ENCODE data around the gene PPIF. TPM values are rescaled to one million over a fixed set of nuclear protein-coding genes. Genes with fewer than 3 reads are reported as not detected.

Gene PPIF
- total RNA-seq, 1 experiment from 2014 or later: 80.9 TPM

GRCh38 chr10:79387974-79388850 lies 40.9 kb downstream of the PPIF start (continued):
- TF ChIP-seq PREB (CRISPR knock-in tag; IDR thresholded peaks at IDR 0.05; ENCODE audit: borderline replicate concordance): no peak
- TF ChIP-seq E2F5 (CRISPR knock-in tag; IDR thresholded peaks at IDR 0.05): no peak
- no peak for TF ChIP-seq STAT6 (CRISPR knock-in tag; conservative IDR thresholded peaks at IDR 0.05; ENCODE audit: low read depth)
- no peak for TF ChIP-seq NFE2L1 (CRISPR knock-in tag; IDR thresholded peaks at IDR 0.05)
- TF ChIP-seq GRHL2 (CRISPR knock-in tag; IDR thresholded peaks at IDR 0.05; ENCODE audit: insufficient replicate concordance, severe bottlenecking): no peak
- no peak for TF ChIP-seq FOXP1 (CRISPR knock-in tag; IDR thresholded peaks at IDR 0.05; ENCODE audit: borderline replicate concordance)
- TF ChIP-seq MLX (CRISPR knock-in tag; IDR thresholded peaks at IDR 0.05): no peak

GRCh38 chr10:79390057-79390456 lies 42.8 kb downstream of the PPIF start:
- H3K27me3 Mint-ChIP-seq (ENCODE audit: low read depth): no peaks in the 10 kb centered on the region; the same call in 1 of the 2 replicates
- ChIA-PET POLR2A (no interaction called here), CTCF (interaction anchor here (1.1 to 2.1 kb wide), 7 partner anchors 9 to 98 kb away, joined by 3 to 9 read pairs (median 7); partner anchors contain the start of genes PPIF and ZCCHC24)
- ATAC-seq: no peak
- no peak overlapping the region for H3K27ac Mint-ChIP-seq
- H3K36me3 Mint-ChIP-seq: no peaks in the 10 kb centered on the region
- no peaks in the 10 kb centered on the region for H3K9me3 Mint-ChIP-seq
- no peaks in the 10 kb centered on the region for H3K4me1 Mint-ChIP-seq
- TF ChIP-seq MLX (CRISPR knock-in tag; IDR thresholded peaks at IDR 0.05) (no peak), ZNF281 (CRISPR knock-in tag; IDR thresholded peaks at IDR 0.05) (no peak), ZNF532 (CRISPR knock-in tag; IDR thresholded peaks at IDR 0.05; ENCODE audit: borderline replicate concordance) (no peak), GRHL2 (CRISPR knock-in tag; IDR thresholded peaks at IDR 0.05; ENCODE audit: insufficient replicate concordance, severe bottlenecking) (no peak), OVOL2 (CRISPR knock-in tag; IDR thresholded peaks at IDR 0.05; ENCODE audit: borderline replicate concordance) (no peak), ATF3 (CRISPR knock-in tag; conservative IDR thresholded peaks at IDR 0.05) (no peak), MAX (CRISPR knock-in tag; IDR thresholded peaks at IDR 0.05) (no peak), NFE2L1 (CRISPR knock-in tag; IDR thresholded peaks at IDR 0.05) (no peak), ZNF671 (CRISPR knock-in tag; IDR thresholded peaks at IDR 0.05) (no peak)
- no peak overlapping the region for H3K4me3 Mint-ChIP-seq
- DNase-seq (ENCODE audit: low spot score): no peak

All from WTC11 (cell line).